NCI-H2107 treated with DMSO at 0.1 percent for 48 hours (cell line): ENCODE data around the gene TFEB.

ENCODE experiments used
- DNase-seq: peaks from one replicate; lab custom pipeline; 2025; ENCODE audit not compliant: unreplicated experiment; lab: John Stamatoyannopoulos, UW

The TFEB gene

DNA sequence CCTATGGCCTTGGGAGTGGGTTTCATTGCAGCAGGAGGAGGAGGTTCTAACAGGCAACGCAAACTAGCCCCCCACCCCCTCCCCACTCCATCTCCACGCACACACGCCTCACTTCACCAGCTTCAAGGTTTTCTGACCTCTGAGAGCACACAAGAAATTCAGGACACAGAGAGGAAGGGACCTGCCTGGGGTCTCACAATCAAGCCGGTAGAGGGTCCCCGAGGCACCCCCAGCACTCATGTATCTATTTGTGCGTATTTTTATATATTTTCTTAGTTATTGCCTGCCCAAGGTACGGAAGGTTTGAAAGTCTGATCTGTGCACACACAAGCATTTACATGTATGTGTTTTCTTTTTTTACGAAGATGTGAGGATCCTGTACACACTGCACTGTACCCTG is 80.2 kb downstream of the TFEB start:
- no peak for DNase-seq

DNA sequence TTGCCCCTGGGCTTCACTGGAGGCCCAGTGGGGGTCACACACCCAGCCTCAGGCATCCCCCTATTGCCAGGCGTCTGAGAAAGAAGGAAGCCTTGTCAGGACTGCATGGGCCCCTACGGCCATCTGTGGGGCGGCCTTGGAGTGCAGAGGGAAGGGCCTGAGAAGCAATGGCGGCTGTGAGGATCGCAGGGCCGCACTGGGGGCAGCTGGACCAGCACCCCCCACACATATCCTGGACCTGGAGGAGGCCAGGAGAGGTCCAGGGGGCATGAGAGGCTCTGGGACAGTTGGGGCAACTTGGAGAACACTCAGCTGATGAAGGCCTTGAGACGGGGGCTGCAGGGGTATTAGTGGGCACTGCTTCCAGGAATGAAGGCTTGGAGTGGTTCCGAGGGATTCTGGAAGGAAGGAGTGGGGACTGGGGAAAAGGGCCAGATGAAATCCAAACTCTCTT is 80.7 kb downstream of the TFEB start:
- no peak for DNase-seq

DNA sequence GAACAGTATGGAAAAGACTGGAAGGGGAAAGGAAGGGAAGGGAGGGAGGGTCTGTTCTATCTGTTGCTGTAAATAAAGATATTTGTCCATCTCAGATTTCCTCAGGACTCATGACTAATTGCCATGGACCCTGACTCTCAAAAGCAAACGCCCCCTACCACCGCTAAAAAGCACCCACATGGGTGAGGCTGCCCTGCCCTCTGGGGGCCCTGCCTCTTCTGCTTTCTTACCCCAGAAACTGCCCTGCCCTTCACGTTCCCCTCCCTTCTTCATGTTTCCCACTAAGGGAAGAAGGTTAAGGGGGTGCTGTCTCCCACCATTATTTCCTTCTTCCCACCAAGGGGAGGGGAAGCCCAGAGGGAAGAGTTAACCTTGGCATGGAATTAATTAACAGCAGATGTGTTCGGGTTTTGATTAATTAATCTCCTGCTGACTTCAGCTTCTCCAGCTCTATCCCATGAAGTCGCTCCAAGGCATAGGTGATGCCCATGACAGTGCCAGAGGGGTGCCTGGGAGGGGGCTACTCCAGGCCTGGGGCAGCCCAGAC is 81.2 kb downstream of the TFEB start:
- DNase-seq = no peak

- no peak for DNase-seq
These were observed 81.7 kb downstream of the TFEB start for GRCh38 chr6:41653691-41654090.

GRCh38 chr6:41652866-41653652 is 82.3 kb downstream of the TFEB start:
- no peak for DNase-seq

DNA sequence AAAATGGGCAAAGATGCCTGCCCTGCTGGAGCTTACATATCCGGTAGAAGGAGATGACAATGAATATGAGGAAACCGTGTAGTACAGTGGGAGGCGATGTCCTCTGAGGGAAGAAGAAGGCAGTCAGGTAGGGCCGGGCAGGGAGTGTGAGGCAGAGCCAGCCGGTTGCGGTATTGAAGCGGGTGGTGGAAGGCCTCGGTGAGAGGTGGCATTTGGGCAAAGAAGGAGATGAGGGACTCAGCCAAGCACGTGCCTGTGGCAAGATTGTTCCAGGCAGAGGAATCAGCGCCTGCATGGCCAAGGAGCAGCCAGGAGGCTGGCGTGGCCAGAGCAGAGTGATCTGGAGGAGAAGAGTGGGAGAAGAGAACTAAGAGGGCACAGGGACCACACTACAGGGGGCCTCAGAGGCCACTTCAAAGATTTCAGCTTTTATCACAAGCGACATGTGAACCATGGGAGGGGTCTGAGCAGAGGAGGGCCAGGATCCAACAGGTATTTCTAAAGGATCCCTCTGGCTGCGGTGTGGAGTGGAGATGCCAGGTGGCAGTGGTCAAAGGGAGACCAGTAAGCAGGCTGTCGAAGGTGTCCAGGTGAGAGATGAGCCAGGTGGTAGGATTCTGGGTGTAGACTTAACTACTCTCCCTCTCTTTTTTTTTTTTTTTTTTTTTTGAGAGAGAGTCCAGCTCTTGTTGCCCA is 83.3 kb downstream of the TFEB start:
- DNase-seq = no peak

- no peak for DNase-seq
These were observed 84.0 kb downstream of the TFEB start for GRCh38 chr6:41651246-41651961.

- no peak for DNase-seq
These were observed 85.3 kb downstream of the TFEB start for GRCh38 chr6:41650120-41650519.

- no peak for DNase-seq
These were observed 85.8 kb downstream of the TFEB start for GRCh38 chr6:41649596-41649995.

- DNase-seq = no peak
These were observed 86.5 kb downstream of the TFEB start for GRCh38 chr6:41648921-41649320.

- DNase-seq = no peak
These were observed 87.3 kb downstream of the TFEB start for GRCh38 chr6:41648070-41648585.

- DNase-seq = no peak
These were observed 88.3 kb downstream of the TFEB start for GRCh38 chr6:41647061-41647511.

- no peak for DNase-seq
These were observed 89.2 kb downstream of the TFEB start for GRCh38 chr6:41646026-41646795.

GRCh38 chr6:41645007-41645618 is 90.3 kb downstream of the TFEB start:
- no peak for DNase-seq

DNA sequence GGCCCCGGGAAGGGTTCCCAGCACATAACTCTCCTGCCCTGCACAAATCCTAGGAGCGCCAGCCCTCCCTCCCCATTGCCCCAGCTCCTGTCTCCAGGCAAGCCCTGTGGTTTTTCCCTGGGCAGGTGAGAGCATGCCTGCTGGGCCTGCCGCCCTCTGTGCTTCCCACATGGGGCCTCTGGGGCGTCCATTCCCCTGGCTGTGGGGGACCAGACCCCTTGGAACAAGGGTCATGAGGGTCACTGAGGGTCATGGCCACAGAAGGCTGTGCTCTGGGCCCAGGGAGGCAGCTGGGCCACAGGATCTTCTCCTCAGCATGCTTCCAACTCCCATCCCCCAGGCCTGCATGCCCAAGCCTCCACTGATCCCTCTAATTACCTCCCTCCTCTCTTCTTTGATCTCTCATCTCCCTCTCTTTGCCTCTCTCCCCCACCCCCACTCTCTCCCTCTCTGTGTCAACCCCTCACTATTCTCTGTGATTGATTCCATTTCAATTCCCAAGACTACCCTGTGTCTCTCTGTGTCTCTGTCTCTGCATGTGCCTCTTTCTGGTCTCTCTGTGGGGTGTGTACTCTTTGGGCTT is 91.0 kb downstream of the TFEB start:
- peak; percentile 13 for DNase-seq

- no peak for DNase-seq
These were observed 91.5 kb downstream of the TFEB start for GRCh38 chr6:41643899-41644269.

- no peak for DNase-seq
These were observed 92.2 kb downstream of the TFEB start for GRCh38 chr6:41642960-41643898.

DNA sequence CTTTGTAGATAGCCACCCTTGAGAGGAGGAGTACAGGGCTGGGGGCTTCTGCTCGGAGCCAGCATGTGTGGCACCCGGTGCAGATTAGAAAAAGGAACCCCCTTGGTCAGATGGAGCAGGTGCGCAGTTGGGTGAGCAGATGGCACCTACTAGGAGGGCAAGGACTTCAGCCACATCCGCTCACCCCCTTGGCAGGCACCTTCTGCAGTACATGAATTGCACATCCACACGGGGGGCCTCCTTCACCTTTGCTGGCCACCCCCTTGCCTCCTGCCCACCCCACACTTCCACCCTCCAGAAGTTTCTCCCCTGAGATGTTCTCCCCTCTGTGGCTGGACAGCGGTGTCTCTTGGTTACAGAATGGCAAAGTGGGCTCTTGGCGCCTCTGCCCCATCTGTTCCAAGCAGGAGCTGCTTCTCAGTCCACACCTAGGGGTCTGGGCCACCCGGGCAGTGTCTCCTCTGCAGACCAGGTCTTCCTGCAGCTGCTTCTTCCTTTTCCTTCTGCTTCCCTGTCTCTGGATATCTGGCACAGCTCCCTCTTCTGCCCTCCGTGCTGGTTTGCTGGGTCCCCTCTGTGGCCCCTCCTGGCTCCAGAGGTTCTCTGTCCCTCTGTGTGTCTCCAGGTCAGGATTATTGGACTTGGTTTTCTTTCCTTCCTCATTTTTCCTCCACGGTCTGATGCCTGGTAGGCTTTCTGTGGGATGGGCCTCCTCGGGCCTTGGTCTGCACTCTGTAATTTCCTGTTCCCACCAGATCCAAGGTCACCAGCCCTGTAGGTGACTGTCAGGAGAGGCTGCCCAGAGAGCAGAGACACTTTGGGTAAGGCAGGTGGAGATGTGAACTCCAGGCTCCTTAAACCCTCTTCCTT is 93.1 kb downstream of the TFEB start:
- no peak for DNase-seq
